K562 (cell line): ENCODE data around the gene MECR. TPM values are rescaled to one million over a fixed set of nuclear protein-coding genes. Genes with fewer than 3 reads are reported as not detected.

Experiments
- JUND ChIP-seq, 2 experiments: IDR thresholded peaks; 2 replicates in 1 of 2; 3 replicates in 1 of 2; pipeline ENCODE4 v1.6.1; 2011; ENCODE audit warnings: borderline replicate concordance in 2 of 2, low read depth in 2 of 2, low read length in 2 of 2, improper control_type of control experiment in 1 of 2, missing biosample characterization in 1 of 2, missing genetic modification characterization in 1 of 2, missing genetic modification reagents in 1 of 2
- polyA plus RNA-seq, 8 experiments: library from polyadenylated mRNA; depleted of rRNA in 4 of 8; stranded (reverse) in 5 of 8; unstranded in 3 of 8; fragments of >200 nt; fragmentation: Nextera tagmentation in 2 of 8; fragmentation: Illumina TruSeq in 1 of 8; extraction: Ambion mirVana in 2 of 8; extraction: Trizol in 1 of 8; gene quantifications; 2 replicates each; pipeline versions ENCODE4 v1.2.1 to v1.2.3, GENCODE V29; 2011 to 2014; ENCODE audit warnings: inconsistent platforms in 1 of 8, missing spikeins in 1 of 8
- total RNA-seq, 7 experiments: library from RNA; depleted of rRNA in 6 of 7; stranded (reverse); fragments of >200 nt in 6 of 7; fragmentation: Illumina TruSeq in 2 of 7; extraction: Trizol in 2 of 7; gene quantifications; 2 replicates each; pipeline versions ENCODE4 v1.2.1 to v1.2.3, GENCODE V29; 2011 to 2021; ENCODE audit warnings: low replicate concordance in 1 of 7
- TF ChIP-seq, protein P1 (sequence below): fragments of 450-650 bp; IDR thresholded peaks from 2 replicates; pipeline ENCODE4 v1.6.1; 2016; ENCODE audit warnings: mild to moderate bottlenecking, moderate library complexity

Gene MECR
- total and polyA plus RNA-seq, 9 of the 15 experiments (the other 6 are each of a cell fraction or from before 2014, with no cell fraction given): 10.4 to 58.6 (median 42.9) TPM

DNA sequence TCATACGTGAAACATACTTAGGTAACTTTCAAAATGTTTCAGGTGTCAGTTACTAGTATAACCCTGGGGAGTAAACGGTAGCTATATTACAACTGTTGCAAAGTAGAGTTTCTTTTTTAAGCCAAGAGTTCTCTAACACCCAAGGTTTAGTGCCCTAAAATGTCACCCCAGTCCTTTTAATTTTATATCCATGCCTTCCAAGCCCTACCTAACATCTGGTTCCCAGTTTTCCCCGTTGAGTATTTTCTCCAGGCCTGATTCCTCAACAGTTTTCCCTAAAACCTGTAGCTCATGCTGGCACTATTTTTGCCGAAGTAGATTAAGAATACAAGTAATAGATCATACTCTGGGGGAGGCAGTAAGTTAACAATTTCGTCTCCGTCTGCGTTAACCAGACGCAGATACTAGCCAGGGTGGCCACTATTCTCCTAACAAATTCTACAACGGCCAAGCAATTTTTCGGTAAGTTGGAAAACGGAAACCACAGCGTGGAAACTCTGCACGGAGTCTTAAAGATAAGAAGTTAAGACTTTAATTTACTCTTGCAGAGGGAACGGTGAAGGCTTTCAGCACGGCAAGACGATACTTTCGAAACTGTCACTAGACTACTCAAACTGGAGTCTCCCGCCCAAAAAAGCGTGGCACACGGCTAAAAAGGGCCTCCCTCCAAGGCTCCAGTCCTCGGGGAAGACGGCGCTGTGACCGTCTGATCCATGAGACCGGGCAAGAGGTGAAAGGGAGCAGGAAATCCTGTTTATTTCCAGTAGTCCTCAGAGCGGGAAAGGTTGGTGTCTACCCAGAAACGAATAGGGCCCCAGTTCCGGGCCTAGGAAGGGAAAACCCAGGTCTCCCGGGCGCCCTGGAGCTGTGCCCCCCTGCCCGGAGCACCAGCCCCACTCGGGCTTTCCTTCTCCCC lies 50.0 kb downstream of the MECR start (continued):
- 0 out of 2 replicates have a peak, but pooled peaks have one; percentile 6 for TF ChIP-seq JUND (IDR thresholded peaks at IDR 0.05; ENCODE audit: borderline replicate concordance, low read depth, low read length)
- TF ChIP-seq JUND (tag; IDR thresholded peaks at IDR 0.05; ENCODE audit: borderline replicate concordance, low read depth, low read length): no peak
- TF ChIP-seq, protein P1, sequence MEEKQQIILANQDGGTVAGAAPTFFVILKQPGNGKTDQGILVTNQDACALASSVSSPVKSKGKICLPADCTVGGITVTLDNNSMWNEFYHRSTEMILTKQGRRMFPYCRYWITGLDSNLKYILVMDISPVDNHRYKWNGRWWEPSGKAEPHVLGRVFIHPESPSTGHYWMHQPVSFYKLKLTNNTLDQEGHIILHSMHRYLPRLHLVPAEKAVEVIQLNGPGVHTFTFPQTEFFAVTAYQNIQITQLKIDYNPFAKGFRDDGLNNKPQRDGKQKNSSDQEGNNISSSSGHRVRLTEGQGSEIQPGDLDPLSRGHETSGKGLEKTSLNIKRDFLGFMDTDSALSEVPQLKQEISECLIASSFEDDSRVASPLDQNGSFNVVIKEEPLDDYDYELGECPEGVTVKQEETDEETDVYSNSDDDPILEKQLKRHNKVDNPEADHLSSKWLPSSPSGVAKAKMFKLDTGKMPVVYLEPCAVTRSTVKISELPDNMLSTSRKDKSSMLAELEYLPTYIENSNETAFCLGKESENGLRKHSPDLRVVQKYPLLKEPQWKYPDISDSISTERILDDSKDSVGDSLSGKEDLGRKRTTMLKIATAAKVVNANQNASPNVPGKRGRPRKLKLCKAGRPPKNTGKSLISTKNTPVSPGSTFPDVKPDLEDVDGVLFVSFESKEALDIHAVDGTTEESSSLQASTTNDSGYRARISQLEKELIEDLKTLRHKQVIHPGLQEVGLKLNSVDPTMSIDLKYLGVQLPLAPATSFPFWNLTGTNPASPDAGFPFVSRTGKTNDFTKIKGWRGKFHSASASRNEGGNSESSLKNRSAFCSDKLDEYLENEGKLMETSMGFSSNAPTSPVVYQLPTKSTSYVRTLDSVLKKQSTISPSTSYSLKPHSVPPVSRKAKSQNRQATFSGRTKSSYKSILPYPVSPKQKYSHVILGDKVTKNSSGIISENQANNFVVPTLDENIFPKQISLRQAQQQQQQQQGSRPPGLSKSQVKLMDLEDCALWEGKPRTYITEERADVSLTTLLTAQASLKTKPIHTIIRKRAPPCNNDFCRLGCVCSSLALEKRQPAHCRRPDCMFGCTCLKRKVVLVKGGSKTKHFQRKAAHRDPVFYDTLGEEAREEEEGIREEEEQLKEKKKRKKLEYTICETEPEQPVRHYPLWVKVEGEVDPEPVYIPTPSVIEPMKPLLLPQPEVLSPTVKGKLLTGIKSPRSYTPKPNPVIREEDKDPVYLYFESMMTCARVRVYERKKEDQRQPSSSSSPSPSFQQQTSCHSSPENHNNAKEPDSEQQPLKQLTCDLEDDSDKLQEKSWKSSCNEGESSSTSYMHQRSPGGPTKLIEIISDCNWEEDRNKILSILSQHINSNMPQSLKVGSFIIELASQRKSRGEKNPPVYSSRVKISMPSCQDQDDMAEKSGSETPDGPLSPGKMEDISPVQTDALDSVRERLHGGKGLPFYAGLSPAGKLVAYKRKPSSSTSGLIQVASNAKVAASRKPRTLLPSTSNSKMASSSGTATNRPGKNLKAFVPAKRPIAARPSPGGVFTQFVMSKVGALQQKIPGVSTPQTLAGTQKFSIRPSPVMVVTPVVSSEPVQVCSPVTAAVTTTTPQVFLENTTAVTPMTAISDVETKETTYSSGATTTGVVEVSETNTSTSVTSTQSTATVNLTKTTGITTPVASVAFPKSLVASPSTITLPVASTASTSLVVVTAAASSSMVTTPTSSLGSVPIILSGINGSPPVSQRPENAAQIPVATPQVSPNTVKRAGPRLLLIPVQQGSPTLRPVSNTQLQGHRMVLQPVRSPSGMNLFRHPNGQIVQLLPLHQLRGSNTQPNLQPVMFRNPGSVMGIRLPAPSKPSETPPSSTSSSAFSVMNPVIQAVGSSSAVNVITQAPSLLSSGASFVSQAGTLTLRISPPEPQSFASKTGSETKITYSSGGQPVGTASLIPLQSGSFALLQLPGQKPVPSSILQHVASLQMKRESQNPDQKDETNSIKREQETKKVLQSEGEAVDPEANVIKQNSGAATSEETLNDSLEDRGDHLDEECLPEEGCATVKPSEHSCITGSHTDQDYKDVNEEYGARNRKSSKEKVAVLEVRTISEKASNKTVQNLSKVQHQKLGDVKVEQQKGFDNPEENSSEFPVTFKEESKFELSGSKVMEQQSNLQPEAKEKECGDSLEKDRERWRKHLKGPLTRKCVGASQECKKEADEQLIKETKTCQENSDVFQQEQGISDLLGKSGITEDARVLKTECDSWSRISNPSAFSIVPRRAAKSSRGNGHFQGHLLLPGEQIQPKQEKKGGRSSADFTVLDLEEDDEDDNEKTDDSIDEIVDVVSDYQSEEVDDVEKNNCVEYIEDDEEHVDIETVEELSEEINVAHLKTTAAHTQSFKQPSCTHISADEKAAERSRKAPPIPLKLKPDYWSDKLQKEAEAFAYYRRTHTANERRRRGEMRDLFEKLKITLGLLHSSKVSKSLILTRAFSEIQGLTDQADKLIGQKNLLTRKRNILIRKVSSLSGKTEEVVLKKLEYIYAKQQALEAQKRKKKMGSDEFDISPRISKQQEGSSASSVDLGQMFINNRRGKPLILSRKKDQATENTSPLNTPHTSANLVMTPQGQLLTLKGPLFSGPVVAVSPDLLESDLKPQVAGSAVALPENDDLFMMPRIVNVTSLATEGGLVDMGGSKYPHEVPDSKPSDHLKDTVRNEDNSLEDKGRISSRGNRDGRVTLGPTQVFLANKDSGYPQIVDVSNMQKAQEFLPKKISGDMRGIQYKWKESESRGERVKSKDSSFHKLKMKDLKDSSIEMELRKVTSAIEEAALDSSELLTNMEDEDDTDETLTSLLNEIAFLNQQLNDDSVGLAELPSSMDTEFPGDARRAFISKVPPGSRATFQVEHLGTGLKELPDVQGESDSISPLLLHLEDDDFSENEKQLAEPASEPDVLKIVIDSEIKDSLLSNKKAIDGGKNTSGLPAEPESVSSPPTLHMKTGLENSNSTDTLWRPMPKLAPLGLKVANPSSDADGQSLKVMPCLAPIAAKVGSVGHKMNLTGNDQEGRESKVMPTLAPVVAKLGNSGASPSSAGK: peak; percentile 48; the same call in 1 of the 2 replicates
